GM11168 (cell line): ENCODE results near the gene TNFRSF14.
"Not testable (repeated sequence)": the region's sequence is repeated elsewhere in the genome, so short reads cannot be mapped to it uniquely, and the experiment has no call there.

Experiments used
- in situ Hi-C: fragments of 300-500 bp; cut with MboI; formaldehyde crosslinking; loops from one replicate; pipeline ENCODE4 v1.12.0; 2022; ENCODE audit warnings: low sequenced_read_pairs; ENCODE audit not compliant: unreplicated experiment

The TNFRSF14 gene

DNA sequence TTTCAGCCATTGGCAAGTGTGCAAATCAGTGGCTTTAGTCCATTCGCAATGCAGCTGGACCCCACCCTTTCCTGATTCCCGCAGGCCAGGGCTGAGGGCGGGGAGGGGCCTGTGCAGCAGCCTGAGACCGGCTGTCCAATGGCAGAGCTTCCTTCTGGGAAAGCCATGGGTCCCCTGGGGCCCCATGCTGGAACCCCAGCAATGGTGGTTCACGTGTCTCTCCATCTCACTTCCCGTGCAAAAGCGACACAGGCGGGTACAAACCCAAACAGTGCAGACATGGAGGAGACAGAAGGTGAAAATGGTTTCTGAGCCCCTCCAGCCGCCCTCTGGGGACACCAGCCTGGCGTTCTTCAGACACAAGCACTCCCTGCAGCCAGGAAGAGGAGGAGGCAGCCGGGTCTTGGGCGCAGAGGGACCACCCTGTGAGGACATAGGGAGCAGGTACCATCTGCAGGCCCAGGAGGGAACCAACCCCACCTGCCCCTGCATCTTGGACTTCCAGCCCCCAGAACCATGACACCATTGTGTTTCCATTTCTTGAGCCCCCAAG is 5.8 kb upstream of the TNFRSF14 start:
- in situ Hi-C loops: not testable (repeated sequence)

DNA sequence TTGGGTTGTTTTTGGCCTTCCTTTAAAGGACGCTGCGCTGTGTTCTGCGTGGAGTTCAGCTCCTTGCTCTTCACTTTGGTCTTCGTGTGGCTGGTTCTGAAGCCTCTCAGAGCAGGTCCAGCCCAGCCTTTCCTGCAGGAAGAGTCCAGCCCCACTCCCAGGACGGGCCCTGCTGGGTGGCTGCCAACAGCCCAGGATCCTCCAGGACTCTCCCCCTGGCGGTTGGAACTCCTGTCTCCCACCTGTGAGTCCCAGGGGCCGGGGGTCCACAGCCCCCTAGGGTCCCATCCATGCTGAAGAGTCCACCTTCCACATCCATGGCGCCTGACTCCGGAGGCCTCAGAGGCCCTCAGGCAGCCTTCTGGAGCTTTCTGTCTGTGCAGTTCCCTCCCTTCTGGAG is 4.6 kb upstream of the TNFRSF14 start:
- in situ Hi-C loops: not testable (repeated sequence)

DNA sequence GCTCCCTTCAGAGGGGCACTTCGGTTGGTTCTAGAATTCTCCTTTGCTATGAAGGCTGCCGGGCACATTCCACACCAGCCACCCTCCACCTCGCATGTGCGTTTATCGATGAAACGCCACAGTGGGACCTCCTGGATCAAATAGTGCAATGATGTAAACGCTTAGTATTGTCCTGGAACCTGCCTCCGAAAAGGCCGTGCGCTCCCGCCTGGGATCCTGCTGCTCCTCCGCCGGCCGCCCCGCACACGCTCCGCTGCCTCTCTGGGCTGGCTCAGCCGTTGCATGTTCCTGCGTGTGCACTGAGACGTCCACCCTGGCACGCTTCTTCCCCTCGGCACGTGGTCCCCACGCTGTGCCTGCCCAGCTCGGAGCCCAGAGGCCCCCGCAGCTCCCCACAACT is 4.0 kb upstream of the TNFRSF14 start:
- in situ Hi-C loops: no loop called here

DNA sequence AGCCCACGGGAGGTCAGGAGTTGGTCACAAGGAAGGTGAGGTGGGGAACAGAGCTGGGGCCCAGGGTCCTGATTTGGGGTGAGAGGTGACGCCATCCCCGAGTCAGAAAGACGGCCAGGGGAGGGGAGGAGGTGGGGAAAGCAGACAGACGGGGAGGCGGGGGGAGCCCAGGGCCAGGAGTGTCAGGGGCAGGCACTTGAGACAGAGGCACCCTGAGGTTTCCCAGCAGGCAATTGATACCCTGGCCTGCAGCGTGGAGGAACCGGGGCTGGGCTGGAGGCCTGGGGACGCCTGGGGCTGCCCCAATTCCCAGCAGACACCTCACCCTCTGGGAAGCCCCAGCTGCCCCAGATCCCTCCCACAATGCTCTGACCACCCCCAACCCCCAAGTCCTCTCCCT is 3.1 kb upstream of the TNFRSF14 start:
- in situ Hi-C loops: not testable (repeated sequence)

DNA sequence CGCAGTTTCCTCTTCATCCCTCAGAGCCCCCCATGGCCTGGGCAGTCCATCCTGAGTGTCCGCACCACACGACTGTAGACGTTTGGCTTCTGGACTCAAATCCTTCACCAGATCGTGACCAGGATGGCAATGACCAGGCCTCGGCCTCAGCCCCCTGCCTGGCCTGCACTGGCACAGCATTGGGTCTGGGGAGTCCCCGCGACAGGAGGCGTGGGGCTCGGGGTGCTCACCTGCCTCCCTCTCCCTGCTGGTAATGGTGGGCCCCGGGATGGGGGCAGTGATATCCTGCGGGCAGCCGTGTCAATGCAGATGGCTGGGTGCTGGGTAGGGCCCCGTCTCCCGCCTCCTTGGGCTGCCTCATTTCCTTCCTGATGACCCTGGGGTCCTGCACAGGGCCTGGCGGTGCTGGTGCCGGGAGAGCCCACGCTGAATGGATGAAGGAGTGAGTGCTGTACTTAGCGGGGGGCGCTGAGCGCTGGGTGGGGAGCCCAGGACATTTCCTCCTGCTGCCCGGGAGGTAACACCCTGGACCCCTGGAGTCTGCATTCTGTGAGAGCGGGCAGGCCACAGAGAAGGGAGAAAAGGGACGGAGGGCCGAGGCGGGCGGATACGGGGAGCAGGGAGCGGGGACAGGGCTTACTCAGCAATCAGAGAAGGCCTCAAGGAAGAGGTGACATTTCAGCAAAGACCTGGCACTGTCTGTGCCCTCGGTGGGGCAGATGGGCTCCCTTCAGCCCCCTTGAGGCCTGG is 2.1 kb upstream of the TNFRSF14 start:
- in situ Hi-C loops: no loop called here

DNA sequence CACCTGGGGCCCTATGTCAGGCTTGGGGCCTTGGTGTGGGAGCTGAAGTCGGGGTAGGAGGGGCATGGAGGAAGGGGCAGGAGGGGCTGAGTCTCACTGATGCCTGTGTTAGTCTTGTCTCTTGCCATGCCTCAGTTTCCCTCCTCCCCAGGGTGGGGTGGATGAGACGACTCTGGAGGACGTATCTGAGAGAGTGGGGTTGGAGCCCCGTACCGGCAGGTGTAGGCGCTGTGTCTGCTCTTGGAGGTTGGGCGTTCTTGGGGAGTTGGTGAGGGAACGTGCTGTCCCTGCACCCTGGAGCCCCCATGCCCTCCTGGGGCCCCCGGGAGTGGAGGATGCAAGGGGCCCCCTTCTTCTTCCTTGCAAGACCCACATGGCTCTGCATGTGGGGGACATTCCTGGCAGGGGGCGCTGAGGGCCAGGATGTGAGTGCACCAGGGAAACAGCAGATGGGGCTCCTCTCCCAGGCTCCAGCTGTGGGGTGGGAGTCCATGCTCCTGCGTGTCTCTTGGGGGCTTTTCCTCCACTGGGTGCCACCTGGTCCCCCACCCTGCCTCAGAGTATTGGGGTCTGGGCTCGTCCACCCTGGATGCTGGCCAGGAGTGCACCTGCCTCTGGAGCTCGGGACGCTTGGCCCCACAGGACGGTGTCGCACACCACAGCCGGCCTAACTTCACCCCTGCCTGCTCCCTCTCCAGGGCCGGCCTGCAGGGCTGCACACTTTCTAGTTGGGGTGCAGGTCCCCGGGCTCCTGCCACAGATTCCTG is 1.4 kb upstream of the TNFRSF14 start:
- in situ Hi-C loops: no loop called here

DNA sequence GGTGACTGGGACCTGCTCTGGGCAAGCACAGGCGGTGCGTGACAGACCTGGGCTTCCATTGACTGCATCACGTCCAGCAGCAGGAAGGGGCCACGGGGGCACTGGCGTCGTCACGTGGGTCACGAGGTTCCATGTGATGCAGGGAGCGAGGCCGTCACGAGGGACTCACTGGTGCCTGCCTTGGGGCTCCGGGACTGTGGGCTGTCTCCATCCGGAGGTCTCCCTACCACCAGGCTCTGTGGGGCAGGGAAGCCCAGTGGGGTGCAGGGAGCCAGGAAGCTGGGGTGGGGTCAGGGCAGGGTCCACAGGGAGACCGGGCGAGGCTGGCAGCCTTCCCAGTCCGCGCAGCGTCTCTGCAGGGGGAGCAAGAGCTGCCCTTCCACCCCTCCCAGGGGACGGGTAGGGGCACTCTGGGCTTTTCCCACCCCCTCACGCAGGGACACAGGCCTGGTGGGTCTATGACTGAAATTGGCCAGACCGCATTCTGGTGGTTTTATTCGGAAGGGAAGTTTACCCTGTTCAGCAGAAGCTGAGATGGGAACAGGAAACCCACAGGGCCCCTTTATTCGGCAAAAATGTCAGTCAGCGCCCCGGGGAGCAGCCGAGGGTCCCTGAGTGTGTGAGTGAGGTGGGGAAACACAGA is 416 bp upstream of the TNFRSF14 start:
- in situ Hi-C loops: no loop called here

DNA sequence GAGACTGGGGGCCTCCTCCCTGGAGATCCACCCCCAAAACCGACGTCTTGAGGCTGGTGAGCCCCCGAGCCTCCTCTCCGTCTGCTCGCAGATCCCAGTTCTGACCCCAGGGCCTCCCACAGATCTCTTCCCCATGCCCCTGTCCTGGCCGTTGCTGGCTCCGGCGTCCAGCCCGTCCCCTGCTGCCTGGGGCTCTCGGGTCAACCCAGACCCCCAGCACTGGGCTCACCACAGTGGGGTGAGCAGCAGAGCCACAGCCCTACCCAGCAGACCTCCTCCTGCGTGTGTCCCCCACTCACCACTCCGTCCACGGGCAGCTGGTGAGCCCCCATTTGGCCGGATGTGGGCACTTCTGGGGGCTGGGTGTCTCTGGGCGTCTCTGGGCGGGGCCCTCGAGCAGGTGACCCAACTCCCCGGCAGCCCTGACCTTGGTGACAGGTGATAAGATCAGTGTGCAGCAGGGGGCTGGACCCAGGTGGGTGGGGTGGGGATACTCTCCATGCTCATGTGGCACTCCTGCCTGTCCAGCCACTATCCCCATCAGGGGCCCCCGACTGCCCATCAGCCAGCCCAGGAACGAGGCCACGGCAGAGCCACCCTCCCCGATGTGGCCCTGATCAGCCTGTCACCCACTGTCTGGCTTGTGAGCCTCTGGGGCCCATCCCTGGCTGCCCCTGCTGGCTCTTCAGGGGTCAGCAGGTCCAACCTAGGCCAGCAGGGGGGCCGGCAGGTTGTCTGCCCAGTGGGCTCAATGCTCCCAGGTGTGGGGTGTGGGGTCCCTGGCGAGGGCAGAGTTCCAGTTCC is 709 bp downstream of the TNFRSF14 start:
- in situ Hi-C loops: no loop called here

DNA sequence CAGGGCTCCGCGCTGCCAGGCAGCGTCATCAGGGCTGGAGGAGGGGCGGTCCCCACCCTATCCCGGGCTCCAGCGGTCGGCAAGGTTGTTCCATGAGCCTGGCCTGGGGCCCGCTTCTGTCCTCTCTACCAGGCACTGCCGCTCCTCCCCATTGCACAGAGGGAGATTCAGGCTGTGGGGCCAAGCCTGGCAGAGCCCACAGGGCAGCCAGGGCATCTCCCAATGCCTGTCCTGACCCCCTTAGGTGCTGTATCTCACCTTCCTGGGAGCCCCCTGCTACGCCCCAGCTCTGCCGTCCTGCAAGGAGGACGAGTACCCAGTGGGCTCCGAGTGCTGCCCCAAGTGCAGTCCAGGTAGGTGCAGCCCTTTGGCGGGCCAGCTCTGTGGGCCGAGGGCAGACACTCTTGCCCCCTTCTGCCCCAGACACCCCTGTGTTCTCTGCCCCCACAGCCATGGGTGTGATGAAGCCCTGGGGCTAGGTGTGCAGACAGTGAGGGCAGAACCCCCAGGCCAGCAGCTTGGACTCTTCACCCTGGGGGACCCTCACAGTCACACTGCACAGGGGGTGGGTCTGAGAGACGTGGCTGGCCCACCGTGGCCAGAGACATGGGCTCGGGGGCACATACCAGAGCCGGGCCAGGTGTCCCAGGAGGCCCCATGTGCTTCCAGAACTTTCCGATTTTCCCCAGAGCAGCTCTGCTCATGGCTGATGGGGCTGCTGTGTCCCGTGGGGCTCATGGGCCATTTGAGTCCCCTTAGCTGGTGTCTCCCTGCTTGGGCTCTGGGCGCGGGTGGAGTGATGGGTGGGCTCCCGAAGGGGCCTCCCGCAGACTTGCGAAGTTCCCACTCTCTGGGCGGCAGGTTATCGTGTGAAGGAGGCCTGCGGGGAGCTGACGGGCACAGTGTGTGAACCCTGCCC is 1.6 kb downstream of the TNFRSF14 start:
- in situ Hi-C loops: no loop called here

DNA sequence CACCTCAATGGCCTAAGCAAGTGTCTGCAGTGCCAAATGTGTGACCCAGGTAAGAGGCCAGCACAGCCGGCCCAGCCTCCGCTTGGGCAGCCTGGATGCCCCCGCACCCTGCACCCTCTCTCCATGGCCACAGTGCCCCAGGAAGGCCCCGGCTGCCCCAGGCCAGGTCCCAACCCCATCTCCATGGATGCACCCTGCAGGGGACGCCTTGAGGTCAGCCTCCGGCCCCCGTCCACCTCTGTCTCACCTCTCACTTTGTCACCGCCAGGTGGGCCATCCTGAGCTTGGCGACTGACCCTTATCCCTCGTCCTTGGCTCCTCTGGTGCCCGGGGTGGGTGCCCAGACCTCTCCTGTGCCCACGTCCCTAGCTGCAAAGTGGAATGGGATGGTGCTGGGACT is 2.2 kb downstream of the TNFRSF14 start:
- in situ Hi-C loops: no loop called here

DNA sequence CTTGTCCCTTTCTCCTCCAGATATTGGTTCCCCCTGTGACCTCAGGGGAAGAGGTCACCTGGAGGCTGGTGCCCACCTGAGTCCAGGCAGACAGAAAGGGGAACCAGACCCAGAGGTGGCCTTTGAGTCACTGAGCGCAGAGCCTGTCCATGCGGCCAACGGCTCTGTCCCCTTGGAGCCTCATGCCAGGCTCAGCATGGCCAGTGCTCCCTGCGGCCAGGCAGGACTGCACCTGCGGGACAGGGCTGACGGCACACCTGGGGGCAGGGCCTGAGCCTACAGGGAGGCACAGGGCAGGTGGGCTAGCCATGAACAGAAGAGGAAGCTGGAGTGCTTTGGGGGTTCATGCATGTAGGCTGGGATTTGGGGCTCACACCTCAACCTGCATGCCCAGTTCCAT is 2.7 kb downstream of the TNFRSF14 start:
- in situ Hi-C loops: no loop called here

DNA sequence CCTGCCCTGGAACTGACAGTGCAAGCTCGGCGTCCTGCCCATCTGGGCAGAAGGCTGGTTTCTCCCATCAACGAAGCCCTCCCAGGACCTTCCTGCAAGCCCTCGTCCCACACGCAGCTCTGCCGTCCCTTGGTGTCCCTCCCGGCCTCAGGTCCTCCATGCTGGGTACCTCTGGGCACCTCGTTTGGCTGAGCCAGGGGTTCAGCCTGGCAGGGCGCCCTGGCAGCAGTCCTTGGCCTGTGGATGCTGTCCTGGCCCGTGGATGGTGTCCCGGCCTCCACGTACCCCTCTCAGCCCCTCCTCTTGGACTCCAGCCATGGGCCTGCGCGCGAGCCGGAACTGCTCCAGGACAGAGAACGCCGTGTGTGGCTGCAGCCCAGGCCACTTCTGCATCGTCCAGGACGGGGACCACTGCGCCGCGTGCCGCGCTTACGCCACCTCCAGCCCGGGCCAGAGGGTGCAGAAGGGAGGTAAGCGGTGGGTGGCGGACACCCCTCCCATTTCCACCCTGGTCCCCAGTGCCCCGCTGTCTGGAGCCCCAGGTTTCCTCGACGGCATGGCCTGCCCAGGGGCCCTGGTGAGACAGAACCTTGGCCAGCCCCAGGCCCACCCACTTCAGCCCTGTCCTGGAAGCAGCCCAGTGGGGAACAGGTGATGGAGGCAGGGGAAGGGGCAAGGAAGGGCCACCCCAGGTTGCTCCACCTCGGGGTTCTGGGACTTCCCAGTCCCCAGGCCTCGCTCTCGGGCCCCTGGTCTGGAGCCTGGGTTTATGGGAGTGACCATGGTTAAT is 3.5 kb downstream of the TNFRSF14 start:
- in situ Hi-C loops: no loop called here

DNA sequence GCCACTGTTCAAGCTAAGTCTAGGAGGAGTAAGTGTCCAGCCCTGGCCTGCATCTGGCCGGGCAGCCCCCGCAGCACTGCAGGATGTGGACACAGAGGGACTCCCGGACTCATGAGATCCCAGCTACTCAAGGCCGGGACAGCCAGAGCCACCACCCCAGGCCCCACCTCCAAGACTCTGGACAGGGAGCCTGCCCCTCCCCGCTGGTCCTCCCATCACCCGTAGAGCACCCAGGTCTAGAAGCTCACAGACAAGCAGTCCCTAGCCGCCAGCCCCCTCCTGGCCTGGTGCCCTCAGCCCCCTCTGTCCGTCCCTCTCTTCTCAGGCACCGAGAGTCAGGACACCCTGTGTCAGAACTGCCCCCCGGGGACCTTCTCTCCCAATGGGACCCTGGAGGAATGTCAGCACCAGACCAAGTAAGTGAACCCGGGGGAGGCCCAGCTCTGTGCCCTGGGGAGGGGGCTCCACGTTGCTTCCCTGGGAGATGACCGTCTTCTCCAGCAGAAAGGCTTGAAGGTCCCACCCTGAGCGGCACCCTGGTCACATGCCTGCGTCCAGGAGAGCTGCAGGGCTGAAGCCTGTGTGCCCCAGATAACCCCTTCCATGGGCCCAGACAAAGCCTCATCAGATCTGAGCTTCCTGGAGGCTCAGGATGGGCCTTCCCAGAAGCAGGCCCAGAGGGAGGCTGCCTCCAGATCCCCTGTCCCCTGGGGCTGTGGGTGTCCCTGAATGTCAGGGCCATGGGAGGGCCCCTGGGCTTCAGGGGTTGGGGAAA is 4.3 kb downstream of the TNFRSF14 start:
- in situ Hi-C loops: no loop called here

DNA sequence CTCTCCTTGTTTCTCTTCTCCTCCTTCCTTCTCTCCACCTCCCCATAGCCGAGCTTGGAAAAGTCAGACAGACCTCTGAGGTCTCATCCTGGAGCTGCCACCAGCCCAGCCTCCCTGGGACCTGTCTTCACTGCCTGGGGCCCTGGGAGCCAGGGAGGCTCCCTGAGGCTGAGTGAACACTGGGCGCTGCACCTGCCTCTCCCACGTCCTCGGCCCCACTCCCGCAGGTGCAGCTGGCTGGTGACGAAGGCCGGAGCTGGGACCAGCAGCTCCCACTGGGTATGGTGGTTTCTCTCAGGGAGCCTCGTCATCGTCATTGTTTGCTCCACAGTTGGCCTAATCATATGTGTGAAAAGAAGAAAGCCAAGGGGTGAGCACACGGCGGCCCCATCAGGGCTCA is 5.3 kb downstream of the TNFRSF14 start:
- in situ Hi-C loops: no loop called here

DNA sequence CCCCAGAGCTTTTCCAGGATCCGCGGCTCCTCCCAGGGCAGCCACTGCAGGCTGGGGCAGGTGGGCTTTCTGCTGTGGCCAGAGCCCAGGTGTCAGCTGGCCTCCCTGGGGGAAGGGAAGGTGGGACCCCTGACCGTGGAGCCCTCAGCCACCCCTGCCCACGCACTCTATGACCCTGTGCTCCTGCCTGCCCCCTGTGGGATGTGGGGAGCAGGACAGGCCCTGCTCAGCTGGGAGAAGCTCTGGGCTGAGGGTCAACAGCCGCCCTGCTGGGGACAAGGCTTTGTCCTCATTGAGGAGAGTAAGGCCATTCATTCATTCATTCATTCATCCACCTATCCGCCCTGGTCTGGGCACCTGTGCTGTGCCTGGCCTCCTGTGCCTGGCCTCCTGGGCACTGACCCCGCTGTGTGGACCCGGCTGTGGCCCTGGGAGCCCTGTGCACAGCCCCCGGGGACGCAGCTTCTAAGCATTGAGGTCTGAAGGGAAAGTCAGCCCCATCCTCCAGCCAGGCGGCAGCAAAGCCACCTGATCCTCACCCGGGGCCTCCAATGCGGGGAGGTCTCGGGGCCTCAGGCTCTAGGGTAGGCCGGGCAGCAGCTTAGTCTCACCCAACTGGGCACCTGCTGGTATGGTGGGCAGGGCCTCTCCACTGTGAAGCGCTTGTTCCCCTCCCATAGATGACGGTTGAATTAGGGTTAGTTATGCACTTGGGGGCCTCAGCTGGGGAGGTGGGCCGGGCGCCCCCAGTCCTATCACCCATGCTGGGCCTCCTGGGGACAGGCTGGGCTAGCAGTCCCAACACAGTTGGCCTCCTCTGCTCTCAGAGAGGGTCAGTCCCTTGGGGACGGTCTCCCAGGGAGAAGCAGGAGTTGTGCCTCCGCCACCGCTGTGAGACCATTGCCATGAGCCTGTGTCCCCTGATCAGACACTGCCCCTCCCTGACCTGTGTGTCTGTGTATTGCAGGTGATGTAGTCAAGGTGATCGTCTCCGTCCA is 6.0 kb downstream of the TNFRSF14 start:
- in situ Hi-C loops: no loop called here

DNA sequence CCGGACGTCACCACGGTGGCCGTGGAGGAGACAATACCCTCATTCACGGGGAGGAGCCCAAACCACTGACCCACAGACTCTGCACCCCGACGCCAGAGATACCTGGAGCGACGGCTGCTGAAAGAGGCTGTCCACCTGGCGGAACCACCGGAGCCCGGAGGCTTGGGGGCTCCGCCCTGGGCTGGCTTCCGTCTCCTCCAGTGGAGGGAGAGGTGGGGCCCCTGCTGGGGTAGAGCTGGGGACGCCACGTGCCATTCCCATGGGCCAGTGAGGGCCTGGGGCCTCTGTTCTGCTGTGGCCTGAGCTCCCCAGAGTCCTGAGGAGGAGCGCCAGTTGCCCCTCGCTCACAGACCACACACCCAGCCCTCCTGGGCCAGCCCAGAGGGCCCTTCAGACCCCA is 7.0 kb downstream of the TNFRSF14 start:
- in situ Hi-C loops: no loop called here
